ENCODE results near the gene NCAPD2. TPM values are rescaled to one million over a fixed set of nuclear protein-coding genes. Genes with fewer than 3 reads are reported as not detected.

Gene NCAPD2
- total RNA-seq, 4 donors from 2014 or later = 17.0 to 29.3 (median 23.0) TPM

DNA sequence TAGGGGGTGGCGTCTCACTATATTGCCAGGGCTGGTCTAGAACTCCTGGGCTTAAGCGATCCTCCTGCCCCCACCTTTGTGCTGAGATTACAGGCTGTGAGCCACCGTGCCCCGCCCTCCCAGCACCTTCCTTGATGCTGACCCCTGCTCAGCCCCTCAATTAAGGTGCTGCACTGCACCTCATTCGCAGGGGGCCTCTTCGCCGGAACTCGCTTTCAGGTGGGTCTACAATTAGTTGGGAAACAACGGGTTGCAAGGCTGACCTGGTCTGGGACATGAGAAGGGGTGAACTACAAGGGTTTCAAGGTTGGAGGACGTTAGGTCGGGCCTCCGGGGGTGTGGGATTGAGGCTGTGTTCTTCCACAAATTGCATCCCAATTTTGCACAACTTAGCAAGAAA lies 75.4 kb downstream of the NCAPD2 start:
- Histone ChIP-seq H3K36me3 (peaks cover 0 to 70% (median 12%) of the 10 kb centered on the region in 3 donors), H3K27ac (no peak overlapping the region), H3K9me3 (no peaks in the 10 kb centered on the region), H3K27me3 (no peaks in the 10 kb centered on the region), H3K4me3 (no peak overlapping the region), H3K4me1 (peaks cover 0 to 19% (median 8%) of the 10 kb centered on the region in 4 donors)
- no peak for TF ChIP-seq POLR2A (IDR thresholded peaks at IDR 0.05)
- TF ChIP-seq EP300 (IDR thresholded peaks at IDR 0.05) = no peak
- TF ChIP-seq, protein P1, sequence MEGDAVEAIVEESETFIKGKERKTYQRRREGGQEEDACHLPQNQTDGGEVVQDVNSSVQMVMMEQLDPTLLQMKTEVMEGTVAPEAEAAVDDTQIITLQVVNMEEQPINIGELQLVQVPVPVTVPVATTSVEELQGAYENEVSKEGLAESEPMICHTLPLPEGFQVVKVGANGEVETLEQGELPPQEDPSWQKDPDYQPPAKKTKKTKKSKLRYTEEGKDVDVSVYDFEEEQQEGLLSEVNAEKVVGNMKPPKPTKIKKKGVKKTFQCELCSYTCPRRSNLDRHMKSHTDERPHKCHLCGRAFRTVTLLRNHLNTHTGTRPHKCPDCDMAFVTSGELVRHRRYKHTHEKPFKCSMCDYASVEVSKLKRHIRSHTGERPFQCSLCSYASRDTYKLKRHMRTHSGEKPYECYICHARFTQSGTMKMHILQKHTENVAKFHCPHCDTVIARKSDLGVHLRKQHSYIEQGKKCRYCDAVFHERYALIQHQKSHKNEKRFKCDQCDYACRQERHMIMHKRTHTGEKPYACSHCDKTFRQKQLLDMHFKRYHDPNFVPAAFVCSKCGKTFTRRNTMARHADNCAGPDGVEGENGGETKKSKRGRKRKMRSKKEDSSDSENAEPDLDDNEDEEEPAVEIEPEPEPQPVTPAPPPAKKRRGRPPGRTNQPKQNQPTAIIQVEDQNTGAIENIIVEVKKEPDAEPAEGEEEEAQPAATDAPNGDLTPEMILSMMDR (IDR thresholded peaks at IDR 0.05) = no peak
- no peak for DNase-seq (ENCODE audit: low spot score in 2 of 2)
- WGBS, 2 donors = 79% methylated on average over 12 of the region's 12 CpGs

DNA sequence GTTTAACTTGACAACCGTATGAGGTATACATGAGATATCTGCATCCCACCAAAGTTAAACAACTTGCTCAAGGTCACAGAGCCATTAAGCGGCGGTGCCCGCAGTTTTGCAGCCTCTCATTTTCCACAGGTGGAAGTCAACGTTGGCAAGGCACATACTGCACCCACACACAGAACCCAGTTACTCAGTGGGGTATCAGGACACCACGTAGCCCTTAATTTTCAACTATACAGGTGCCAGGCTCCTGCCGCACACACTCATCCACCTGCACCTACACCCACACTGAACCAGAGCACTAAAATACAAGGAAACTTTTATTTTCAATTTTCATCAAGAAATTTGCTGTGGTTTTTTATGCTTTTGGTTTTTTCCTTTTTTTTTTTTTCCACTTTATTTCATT lies 75.9 kb downstream of the NCAPD2 start:
- peaks cover 0 to 75% (median 12%) of the 10 kb centered on the region in 3 donors for H3K36me3 ChIP-seq
- no peak for DNase-seq (ENCODE audit: low spot score in 2 of 2)
- WGBS, 2 donors = 79 to 87% methylated on average over 7 of the region's 7 CpGs

DNA sequence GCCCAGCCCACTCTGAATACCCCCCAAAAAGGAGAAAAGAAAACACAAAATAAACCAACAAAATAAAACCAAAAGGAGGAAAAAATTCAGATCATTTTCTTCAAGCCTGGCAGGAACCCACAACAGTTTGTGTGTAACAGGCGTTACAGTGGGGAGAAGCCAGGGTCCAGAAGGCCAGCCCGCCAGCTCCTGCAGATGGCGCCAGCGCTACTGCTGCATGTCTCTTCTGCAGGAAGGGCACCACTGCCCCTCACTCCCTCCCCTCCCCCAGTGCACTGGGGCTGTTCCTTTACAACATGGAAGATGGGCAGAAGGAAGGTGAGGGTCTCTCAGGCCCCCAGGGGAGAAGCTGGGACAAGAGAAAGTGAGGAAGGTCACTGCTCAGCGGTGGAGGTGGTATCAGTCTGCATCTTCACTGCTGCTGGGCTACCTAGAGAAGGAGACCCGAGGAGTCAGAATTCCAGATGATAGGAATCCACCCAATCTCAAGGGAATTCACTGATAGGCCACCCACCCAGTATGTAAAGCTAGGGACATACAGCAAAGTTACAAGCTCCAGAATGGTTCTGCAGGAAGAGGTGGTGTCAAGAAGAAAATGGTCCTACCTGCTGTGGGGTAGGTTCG lies 76.5 kb downstream of the NCAPD2 start:
- H3K9me3 ChIP-seq = no peaks in the 10 kb centered on the region
- WGBS, 2 donors = 54 to 55% methylated on average over 7 of the region's 7 CpGs
- H3K27ac ChIP-seq = no peak overlapping the region
- no peak for DNase-seq (ENCODE audit: low spot score in 2 of 2)
- H3K36me3 ChIP-seq = peaks cover 0 to 78% (median 12%) of the 10 kb centered on the region in 3 donors
- no peak overlapping the region for H3K4me3 ChIP-seq
- peaks cover 0 to 19% (median 8%) of the 10 kb centered on the region in 4 donors for H3K4me1 ChIP-seq
- TF ChIP-seq POLR2A (IDR thresholded peaks at IDR 0.05) = no peak
- TF ChIP-seq, protein P1 (IDR thresholded peaks at IDR 0.05) = peak in 2 of 5 experiments; percentile 15 to 39
- no peaks in the 10 kb centered on the region for H3K27me3 ChIP-seq

More for the DNA sequence above, 75.9 kb downstream of the NCAPD2 start:
- no peaks in the 10 kb centered on the region for H3K27me3 ChIP-seq
- peaks cover 0 to 19% (median 8%) of the 10 kb centered on the region in 4 donors for H3K4me1 ChIP-seq
- H3K4me3 ChIP-seq = no peak overlapping the region
- H3K9me3 ChIP-seq = no peaks in the 10 kb centered on the region
- H3K27ac ChIP-seq = no peak overlapping the region
- TF ChIP-seq POLR2A (IDR thresholded peaks at IDR 0.05) (no peak), EP300 (IDR thresholded peaks at IDR 0.05) (no peak)
- TF ChIP-seq, protein P1 (IDR thresholded peaks at IDR 0.05) = no peak

DNA sequence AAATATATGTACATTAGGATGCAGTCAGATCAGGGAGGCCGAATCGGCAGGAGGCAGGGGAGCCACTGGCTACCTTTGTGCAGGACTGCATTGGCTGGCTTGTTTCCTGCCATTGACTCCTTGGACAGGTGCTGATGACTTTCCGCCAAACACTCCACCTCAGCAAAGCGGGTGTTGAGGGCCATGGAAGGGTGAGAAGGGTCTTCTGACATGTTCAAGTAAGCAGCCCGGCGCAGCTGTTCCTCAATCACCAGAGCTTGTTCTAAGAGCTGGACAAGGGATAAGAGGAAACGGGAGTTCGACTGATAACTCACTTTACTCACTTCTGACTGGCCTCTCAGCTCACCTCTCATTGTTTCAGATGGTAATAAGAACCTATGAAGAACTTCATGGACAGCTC lies 79.1 kb downstream of the NCAPD2 start:
- Histone ChIP-seq H3K27me3 (no peaks in the 10 kb centered on the region), H3K4me1 (peaks cover 0 to 10% (median 0%) of the 10 kb centered on the region in 4 donors), H3K36me3 (peaks cover 0 to 91% (median 33%) of the 10 kb centered on the region in 3 donors), H3K4me3 (no peak overlapping the region), H3K9me3 (no peaks in the 10 kb centered on the region), H3K27ac (no peak overlapping the region)
- TF ChIP-seq, protein P1 (IDR thresholded peaks at IDR 0.05) = no peak
- TF ChIP-seq POLR2A (IDR thresholded peaks at IDR 0.05) (no peak), EP300 (IDR thresholded peaks at IDR 0.05) (no peak)
- WGBS, 2 donors = 92 to 93% methylated on average over 8 of the region's 8 CpGs
- DNase-seq (ENCODE audit: low spot score in 2 of 2) = no peak

DNA sequence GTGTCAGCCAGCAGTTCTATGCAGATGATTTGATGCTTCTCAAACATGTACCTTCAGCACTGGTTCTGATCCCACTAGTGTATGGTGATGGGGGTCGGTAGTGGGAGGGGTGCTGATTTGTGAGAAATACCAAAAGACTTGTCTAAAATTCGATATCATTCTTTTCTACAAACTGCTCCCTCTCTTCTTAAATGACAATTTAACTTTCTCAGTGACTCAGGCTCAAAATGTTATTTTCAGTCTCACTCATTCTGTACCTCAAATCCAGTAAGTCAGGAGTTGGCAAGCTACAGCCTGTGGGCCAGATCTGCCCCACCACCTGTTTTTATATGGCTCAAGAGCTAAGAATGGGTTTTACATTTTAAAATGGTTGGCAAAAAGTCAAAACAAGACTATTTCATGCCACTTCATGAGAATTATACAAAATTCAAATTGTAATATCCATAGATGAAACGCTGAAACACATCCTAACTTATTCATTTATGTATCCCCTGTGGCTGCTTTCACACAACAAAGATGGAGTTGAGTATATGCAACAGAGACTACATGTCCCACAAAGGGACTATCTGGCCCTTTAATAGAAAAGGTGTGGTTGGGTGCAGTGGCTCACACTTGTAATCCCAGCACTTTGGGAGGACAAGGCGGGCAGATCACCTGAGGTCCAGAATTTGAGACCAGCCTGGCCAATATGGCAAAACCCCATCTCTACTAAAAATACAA lies 80.8 kb downstream of the NCAPD2 start:
- H3K36me3 ChIP-seq = peaks cover 0 to 100% (median 43%) of the 10 kb centered on the region in 3 donors
- 87 to 92% methylated on average over 4 of the region's 4 CpGs for WGBS, 2 donors
- no peak for TF ChIP-seq POLR2A (IDR thresholded peaks at IDR 0.05)
- TF ChIP-seq EP300 (IDR thresholded peaks at IDR 0.05) = no peak
- TF ChIP-seq, protein P1 (IDR thresholded peaks at IDR 0.05) = no peak

More for the DNA sequence above, 80.8 kb downstream of the NCAPD2 start:
- no peak for DNase-seq (ENCODE audit: low spot score in 2 of 2)
- Histone ChIP-seq H3K27me3 (no peaks in the 10 kb centered on the region), H3K9me3 (no peaks in the 10 kb centered on the region), H3K4me1 (no peaks in the 10 kb centered on the region), H3K27ac (no peak overlapping the region), H3K4me3 (no peak overlapping the region)
